HEK293 (cell line): ENCODE measurements around the gene GHRH.

Experiments used
- CTCF ChIA-PET: fragments of 350-600 bp; formaldehyde crosslinking; extraction: SDS; loops from one replicate; lab custom pipeline; 2021; ENCODE audit warnings: antibody characterized with exemption; lab: Yijun Ruan, JAX
- POLR2A ChIA-PET: fragments of 300-600 bp; formaldehyde crosslinking; extraction: SDS; loops from one replicate; lab custom pipeline; 2020; ENCODE audit warnings: antibody characterized with exemption, inconsistent platforms; lab: Yijun Ruan, JAX
- H3K27ac ChIP-seq: fragments of 200-500 bp; sonication (Bioruptor generic); 2 replicates; pipeline ENCODE4 v1.5.1; 2014; ENCODE audit warnings: low read depth, low read length, control low read depth, inconsistent platforms; ENCODE audit errors: extremely low read depth
- H3K36me3 ChIP-seq, 2 experiments: fragments of 200-500 bp in 1 of 2; sonication (Bioruptor generic) in 1 of 2; 1 replicate in 1 of 2; 2 replicates in 1 of 2; pipeline ENCODE4 v1.5.1; 2014 to 2017; ENCODE audit warnings: inconsistent platforms in 2 of 2, low read length in 2 of 2; ENCODE audit not compliant: control insufficient read depth in 2 of 2, insufficient read depth in 1 of 2
- H3K4me1 ChIP-seq: fragments of 200-500 bp; sonication (Bioruptor generic); 2 replicates; pipeline ENCODE4 v1.5.1; 2014; ENCODE audit warnings: mild to moderate bottlenecking, low read length, inconsistent platforms; ENCODE audit not compliant: control insufficient read depth, insufficient read depth
- H3K4me3 ChIP-seq: 2 replicates; pipeline ENCODE4 v1.5.1; 2011; ENCODE audit warnings: low read depth, mild to moderate bottlenecking, control low read depth, low read length, moderate library complexity
- H3K9me3 ChIP-seq: fragments of 200-500 bp; sonication (Bioruptor generic); 2 replicates; pipeline ENCODE4 v1.5.1; 2014; ENCODE audit warnings: low read depth, low read length, inconsistent platforms; ENCODE audit not compliant: control insufficient read depth, insufficient read depth
- ELK4 ChIP-seq: IDR thresholded peaks from 2 replicates; pipeline ENCODE4 v1.6.1; 2011; ENCODE audit warnings: mild to moderate bottlenecking, low read depth, low read length, borderline replicate concordance
- FEZF1 ChIP-seq: fragments of 450-650 bp; formaldehyde crosslinking; IDR thresholded peaks from 2 replicates; pipeline ENCODE4 v1.5.1; 2016; ENCODE audit warnings: missing biosample characterization, missing genetic modification characterization
- GLIS2 ChIP-seq: fragments of 450-650 bp; formaldehyde crosslinking; IDR thresholded peaks from 2 replicates; pipeline ENCODE4 v1.5.1; 2016; ENCODE audit warnings: missing biosample characterization, missing genetic modification characterization
- HOXC10 ChIP-seq: sonication (generic); formaldehyde crosslinking; IDR thresholded peaks from 2 replicates; pipeline ENCODE4 v1.8.1; 2023; ENCODE audit warnings: mild to moderate bottlenecking, missing genetic modification reagents
- SCRT1 ChIP-seq: fragments of 450-650 bp; formaldehyde crosslinking; IDR thresholded peaks from 2 replicates; pipeline ENCODE4 v1.5.1; 2016; ENCODE audit warnings: missing biosample characterization, missing genetic modification characterization, borderline replicate concordance
- SCRT2 ChIP-seq: fragments of 450-650 bp; formaldehyde crosslinking; IDR thresholded peaks from 2 replicates; pipeline ENCODE4 v1.5.1; 2016; ENCODE audit warnings: missing biosample characterization, missing genetic modification characterization
- SP7 ChIP-seq: fragments of 450-650 bp; formaldehyde crosslinking; IDR thresholded peaks from 2 replicates; pipeline ENCODE4 v1.5.1; 2016; ENCODE audit warnings: missing biosample characterization, missing genetic modification characterization
- TSHZ1 ChIP-seq: fragments of 450-650 bp; formaldehyde crosslinking; IDR thresholded peaks from 2 replicates; pipeline ENCODE4 v1.5.1; 2016; ENCODE audit warnings: missing biosample characterization, missing genetic modification characterization, borderline replicate concordance
- ZEB2 ChIP-seq: fragments of 450-650 bp; formaldehyde crosslinking; IDR thresholded peaks from 2 replicates; pipeline ENCODE4 v1.5.1; 2016; ENCODE audit warnings: missing biosample characterization, missing genetic modification characterization
- ZNF112 ChIP-seq: fragments of 450-650 bp; formaldehyde crosslinking; IDR thresholded peaks from 2 replicates; pipeline ENCODE4 v1.5.0; 2017; ENCODE audit warnings: missing biosample characterization, missing genetic modification characterization
- ZNF140 ChIP-seq: fragments of 450-650 bp; formaldehyde crosslinking; IDR thresholded peaks from 2 replicates; pipeline ENCODE4 v1.5.1; 2016; ENCODE audit warnings: missing biosample characterization, missing genetic modification characterization
- ZNF16 ChIP-seq: fragments of 450-650 bp; formaldehyde crosslinking; IDR thresholded peaks from 2 replicates; pipeline ENCODE4 v1.5.1; 2016; ENCODE audit warnings: low read depth, missing biosample characterization, missing genetic modification characterization
- ZNF2 ChIP-seq: fragments of 450-650 bp; formaldehyde crosslinking; IDR thresholded peaks from 2 replicates; pipeline ENCODE4 v1.5.1; 2016; ENCODE audit warnings: missing biosample characterization, missing genetic modification characterization
- ZNF266 ChIP-seq: fragments of 450-650 bp; formaldehyde crosslinking; IDR thresholded peaks from 2 replicates; pipeline ENCODE4 v1.5.1; 2016; ENCODE audit warnings: missing biosample characterization, missing genetic modification characterization, low read depth
- ZNF341 ChIP-seq: fragments of 450-650 bp; formaldehyde crosslinking; IDR thresholded peaks from 2 replicates; pipeline ENCODE4; 2016; ENCODE audit warnings: low read depth, missing biosample characterization, missing genetic modification characterization
- ZNF354C ChIP-seq: fragments of 450-650 bp; formaldehyde crosslinking; IDR thresholded peaks from 2 replicates; pipeline ENCODE4 v1.5.1; 2016; ENCODE audit warnings: missing biosample characterization, missing genetic modification characterization, low read depth, borderline replicate concordance
- ZNF394 ChIP-seq: fragments of 450-650 bp; formaldehyde crosslinking; IDR thresholded peaks from 2 replicates; pipeline ENCODE4 v1.5.1; 2016; ENCODE audit warnings: missing biosample characterization, missing genetic modification characterization, mild to moderate bottlenecking, moderate library complexity, borderline replicate concordance
- ZNF423 ChIP-seq: fragments of 450-650 bp; formaldehyde crosslinking; IDR thresholded peaks from 2 replicates; pipeline ENCODE4 v1.5.1; 2016; ENCODE audit warnings: missing biosample characterization, missing genetic modification characterization
- ZNF426 ChIP-seq: fragments of 450-650 bp; formaldehyde crosslinking; IDR thresholded peaks from 2 replicates; pipeline ENCODE4 v1.5.1; 2017; ENCODE audit warnings: missing biosample characterization, missing genetic modification characterization, mild to moderate bottlenecking, inconsistent platforms, moderate library complexity
- ZNF510 ChIP-seq: fragments of 450-650 bp; formaldehyde crosslinking; IDR thresholded peaks from 2 replicates; pipeline ENCODE4 v1.5.1; 2018; ENCODE audit warnings: mild to moderate bottlenecking, missing genetic modification characterization, missing biosample characterization; ENCODE audit not compliant: insufficient replicate concordance
- ZNF521 ChIP-seq: fragments of 450-650 bp; formaldehyde crosslinking; IDR thresholded peaks from 2 replicates; pipeline ENCODE4 v1.5.1; 2017; ENCODE audit warnings: missing biosample characterization, mild to moderate bottlenecking, missing genetic modification characterization
- ZNF664 ChIP-seq: fragments of 450-650 bp; formaldehyde crosslinking; IDR thresholded peaks from 2 replicates; pipeline ENCODE4 v1.5.1; 2016; ENCODE audit warnings: missing biosample characterization, missing genetic modification characterization
- ZNF677 ChIP-seq: fragments of 450-650 bp; IDR thresholded peaks from 2 replicates; pipeline ENCODE4 v1.5.0; 2018; ENCODE audit warnings: missing biosample characterization, mild to moderate bottlenecking, missing genetic modification characterization, moderate library complexity
- ZNF692 ChIP-seq: fragments of 450-650 bp; formaldehyde crosslinking; IDR thresholded peaks from 2 replicates; pipeline ENCODE4 v1.5.1; 2016; ENCODE audit warnings: missing biosample characterization, missing genetic modification characterization
- ZNF776 ChIP-seq: fragments of 450-650 bp; formaldehyde crosslinking; IDR thresholded peaks from 2 replicates; pipeline ENCODE4 v1.5.0; 2017; ENCODE audit warnings: missing biosample characterization, missing genetic modification characterization, borderline replicate concordance
- ZSCAN5A ChIP-seq: fragments of 450-650 bp; formaldehyde crosslinking; IDR thresholded peaks from 2 replicates; pipeline ENCODE4 v1.5.1; 2016; ENCODE audit warnings: missing biosample characterization, missing genetic modification characterization

GHRH gene

GRCh38 chr20:37280403-37280802 is 18.8 kb upstream of the GHRH start:
- no peak overlapping the region for H3K4me3 ChIP-seq
- no peaks in the 10 kb centered on the region for H3K4me1 ChIP-seq
- ChIA-PET POLR2A (interaction anchor here (1.2 kb wide), 1 partner anchor 9 kb away, joined by 7 read pairs; the partner anchor contains the start of gene MANBAL), CTCF (interaction anchor here (0.6 to 3.1 kb wide), 5 partner anchors 10 to 1128 kb away, joined by 3 to 11 read pairs (median 4); partner anchors contain the start of gene VSTM2L)
- TF ChIP-seq ZSCAN5A (tag by site-specific recombination) (no peak), ELK4 (no peak), ZNF692 (no peak), ZNF341 (tag by site-specific recombination) (no peak), SP7 (tag by site-specific recombination) (no peak), ZNF266 (tag by site-specific recombination) (no peak), ZNF426 (tag by site-specific recombination) (no peak), FEZF1 (tag by site-specific recombination) (no peak), ZNF521 (no peak), ZNF423 (tag by site-specific recombination) (no peak), GLIS2 (no peak), ZNF510 (tag by site-specific recombination) (no peak), ZNF354C (no peak)
- H3K36me3 ChIP-seq, result no peaks in the 10 kb centered on the region
- no peak overlapping the region for H3K27ac ChIP-seq
- no peaks in the 10 kb centered on the region for H3K9me3 ChIP-seq

- no peaks in the 10 kb centered on the region for H3K4me1 ChIP-seq
- H3K9me3 ChIP-seq, result no peaks in the 10 kb centered on the region
- no peak overlapping the region for H3K4me3 ChIP-seq
- no peaks in the 10 kb centered on the region for H3K36me3 ChIP-seq
- CTCF ChIA-PET, result interaction anchor here (0.6 to 3.1 kb wide), 4 partner anchors 10 to 623 kb away, joined by 3 to 11 read pairs (median 6); partner anchors contain the start of gene VSTM2L
- POLR2A ChIA-PET, result interaction anchor here (1.2 kb wide), 1 partner anchor 9 kb away, joined by 7 read pairs; the partner anchor contains the start of gene MANBAL
- H3K27ac ChIP-seq, result no peak overlapping the region
- TF ChIP-seq ZNF140 (tag by site-specific recombination), result no peak
- no peak for TF ChIP-seq ZNF664
- TF ChIP-seq SCRT2, result peak; percentile 83
- TF ChIP-seq ZNF16 (tag by site-specific recombination), result no peak
- TF ChIP-seq SCRT1 (tag by site-specific recombination), result peak; percentile 84
- no peak for TF ChIP-seq HOXC10 (CRISPR knock-in tag)
These were observed 18.2 kb upstream of the GHRH start for GRCh38 chr20:37279820-37280219.

GRCh38 chr20:37278966-37279590 is 17.5 kb upstream of the GHRH start:
- POLR2A ChIA-PET, result no interaction called here
- Histone ChIP-seq H3K4me1 (no peaks in the 10 kb centered on the region), H3K27ac (no peak overlapping the region), H3K36me3 (no peaks in the 10 kb centered on the region), H3K9me3 (no peaks in the 10 kb centered on the region), H3K4me3 (no peak overlapping the region)
- CTCF ChIA-PET, result interaction anchor here (1.2 to 3.1 kb wide), 2 partner anchors 9 to 254 kb away, joined by 3 to 11 read pairs; no protein-coding TSS in a partner anchor
- no peak for TF ChIP-seq ZNF677 (tag by site-specific recombination)
- no peak for TF ChIP-seq ZNF112 (tag by site-specific recombination)
- TF ChIP-seq ZNF394, result no peak
- no peak for TF ChIP-seq TSHZ1
- no peak for TF ChIP-seq ZNF2
- no peak for TF ChIP-seq ZEB2 (tag by site-specific recombination)
- no peak for TF ChIP-seq SP7 (tag by site-specific recombination)
- no peak for TF ChIP-seq ZNF776
